Retinal pigment epithelial cell (primary cell): Measurements from ENCODE around the gene FYN.

ENCODE experiments used
- DNase-seq: peaks from one replicate; pipeline ENCODE4 v3.0.0-alpha.2; 2010; ENCODE audit warnings: low read depth
- H3K4me3 ChIP-seq: 2 replicates; pipeline ENCODE4 v1.5.1; 2011; ENCODE audit warnings: mild to moderate bottlenecking, low read length, control low read depth, moderate library complexity
- CTCF ChIP-seq: conservative IDR thresholded peaks from 2 replicates; pipeline ENCODE4 v1.5.1; 2011; ENCODE audit warnings: low read depth, low read length, control low read depth, inconsistent platforms

Gene FYN

GRCh38 chr6:111834356-111834755 lies 38.9 kb downstream of the FYN start:
- no peak for TF ChIP-seq CTCF
- DNase-seq, result no peak
- no peak overlapping the region for H3K4me3 ChIP-seq

- no peak for DNase-seq
- H3K4me3 ChIP-seq, result no peak overlapping the region
- TF ChIP-seq CTCF, result no peak
These were observed 40.3 kb downstream of the FYN start for GRCh38 chr6:111832833-111833418.

- H3K4me3 ChIP-seq, result no peak overlapping the region
- DNase-seq, result no peak
- TF ChIP-seq CTCF, result no peak
These were observed 41.8 kb downstream of the FYN start for GRCh38 chr6:111831408-111831807.

DNA sequence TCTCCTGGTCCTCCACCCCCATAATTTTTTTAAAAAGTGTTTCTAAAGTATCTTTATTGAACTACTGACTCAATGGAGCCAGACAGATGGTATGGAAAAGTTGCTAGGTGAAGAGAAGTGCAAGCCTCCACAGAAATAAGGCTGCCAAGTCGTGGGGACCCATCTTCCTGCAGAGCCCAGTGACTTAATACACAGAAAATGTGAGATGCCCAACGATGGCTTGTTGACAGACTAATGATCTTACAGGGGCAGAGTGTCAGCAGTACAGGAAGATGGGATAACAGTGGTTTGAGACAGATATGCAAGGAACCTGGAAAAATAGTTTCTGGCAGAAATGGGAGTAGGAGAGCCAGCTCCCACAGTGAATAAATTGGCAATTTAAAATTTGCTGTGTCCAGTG lies 43.3 kb downstream of the FYN start:
- TF ChIP-seq CTCF, result no peak
- no peak overlapping the region for H3K4me3 ChIP-seq
- no peak for DNase-seq

- no peak for DNase-seq
- H3K4me3 ChIP-seq, result no peak overlapping the region
- no peak for TF ChIP-seq CTCF
These were observed 43.7 kb downstream of the FYN start for GRCh38 chr6:111829581-111829980.

DNA sequence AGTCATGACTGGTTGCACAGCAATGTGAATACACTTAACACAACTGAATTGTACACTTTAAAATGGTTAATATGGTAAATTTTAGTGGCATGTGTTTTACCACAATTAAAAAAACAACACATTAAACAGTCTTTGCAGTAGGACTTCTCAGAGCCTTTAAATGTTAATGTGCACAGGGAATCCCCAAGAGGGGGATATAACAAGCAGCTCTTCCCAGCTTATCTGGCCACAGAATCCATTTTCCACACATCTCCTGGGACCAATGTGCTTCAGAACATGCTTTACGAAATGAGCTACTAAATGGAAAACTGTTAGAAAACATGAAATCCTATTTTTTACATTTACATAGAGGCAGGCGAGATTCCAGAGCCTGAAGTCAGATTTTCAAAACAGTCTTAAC lies 44.4 kb downstream of the FYN start:
- no peak for TF ChIP-seq CTCF
- no peak for DNase-seq
- H3K4me3 ChIP-seq, result no peak overlapping the region

GRCh38 chr6:111825439-111826086 lies 47.7 kb downstream of the FYN start:
- no peak overlapping the region for H3K4me3 ChIP-seq
- DNase-seq, result no peak
- TF ChIP-seq CTCF, result no peak
